WTC11 (cell line): Measurements from ENCODE around the gene MEGF8. TPM values are rescaled to one million over a fixed set of nuclear protein-coding genes. Genes with fewer than 3 reads are reported as not detected.

Experiments used
- ATAC-seq: fragments of 200-7000 bp; cut with Tn5 transposase; 2 replicates; pipeline ENCODE4 v1.10.0; 2021; ENCODE audit warnings: mild to moderate bottlenecking, moderate library complexity
- CTCF ChIA-PET: fragments of 300-600 bp; sonication (Branson Sonifier 250); formaldehyde crosslinking; loops from one replicate; lab custom pipeline; 2021; ENCODE audit warnings: antibody characterized with exemption; lab: Charles Lee
- POLR2A ChIA-PET: fragments of 350-600 bp; sonication (Branson Sonifier 250); formaldehyde crosslinking; loops from one replicate; lab custom pipeline; 2021; ENCODE audit warnings: antibody characterized with exemption; lab: Charles Lee
- DNase-seq: peaks from one replicate; pipeline ENCODE4 v3.0.0; 2021; ENCODE audit warnings: low spot score
- H3K27ac Mint-ChIP-seq: 2 replicates; pipeline ENCODE4 v1.8.0; 2021; ENCODE audit warnings: mixed read lengths
- H3K27me3 Mint-ChIP-seq: 2 replicates; pipeline ENCODE4 v1.8.0; 2021; ENCODE audit warnings: low read depth, mild to moderate bottlenecking, moderate library complexity, mixed read lengths
- H3K36me3 Mint-ChIP-seq: 2 replicates; pipeline ENCODE4 v1.8.0; 2021; ENCODE audit warnings: mixed read lengths
- H3K4me1 Mint-ChIP-seq: 2 replicates; pipeline ENCODE4 v1.8.0; 2022; ENCODE audit warnings: mixed read lengths
- H3K4me3 Mint-ChIP-seq: 2 replicates; pipeline ENCODE4 v1.8.0; 2021; ENCODE audit warnings: mild to moderate bottlenecking, moderate library complexity, mixed read lengths
- H3K9me3 Mint-ChIP-seq: 2 replicates; pipeline ENCODE4 v1.8.0; 2021; ENCODE audit warnings: mixed read lengths
- ATF2 ChIP-seq: sonication (generic); formaldehyde crosslinking; IDR thresholded peaks from 2 replicates; pipeline ENCODE4 v1.8.1; 2022; ENCODE audit warnings: low read depth, missing genetic modification reagents, borderline replicate concordance
- CREM ChIP-seq: sonication (generic); formaldehyde crosslinking; IDR thresholded peaks from 2 replicates; pipeline ENCODE4 v1.8.1; 2022; ENCODE audit warnings: mild to moderate bottlenecking, missing genetic modification reagents, moderate library complexity
- E2F1 ChIP-seq: sonication (generic); formaldehyde crosslinking; IDR thresholded peaks from 2 replicates; pipeline ENCODE4 v1.8.0; 2022; ENCODE audit warnings: mild to moderate bottlenecking, missing genetic modification reagents
- ELF4 ChIP-seq: sonication (generic); formaldehyde crosslinking; IDR thresholded peaks from 2 replicates; pipeline ENCODE4 v1.8.1; 2022; ENCODE audit warnings: low read depth, mild to moderate bottlenecking, moderate library complexity, missing genetic modification reagents
- EMX1 ChIP-seq: fragments of 250-450 bp; sonication (Bioruptor Pico); IDR thresholded peaks from 2 replicates; pipeline ENCODE4 v1.8.0; 2021; ENCODE audit warnings: mild to moderate bottlenecking
- FOXP4 ChIP-seq: sonication (generic); formaldehyde crosslinking; IDR thresholded peaks from 2 replicates; pipeline ENCODE4 v1.8.0; 2022; ENCODE audit warnings: mild to moderate bottlenecking, missing genetic modification reagents
- GABPB1 ChIP-seq: sonication (generic); formaldehyde crosslinking; IDR thresholded peaks from 2 replicates; pipeline ENCODE4 v1.8.1; 2023; ENCODE audit warnings: mild to moderate bottlenecking, missing genetic modification reagents
- GRHL2 ChIP-seq: fragments of 250-450 bp; sonication (Bioruptor Pico); IDR thresholded peaks from 2 replicates; pipeline ENCODE4 v1.8.0; 2022; ENCODE audit warnings: mild to moderate bottlenecking, moderate library complexity; ENCODE audit not compliant: insufficient replicate concordance, severe bottlenecking
- HMGA2 ChIP-seq: fragments of 250-450 bp; sonication (Bioruptor Pico); IDR thresholded peaks from 2 replicates; pipeline ENCODE4 v1.4.0; 2021; ENCODE audit warnings: mild to moderate bottlenecking, moderate library complexity
- JAZF1 ChIP-seq: fragments of 250-450 bp; sonication (Bioruptor Pico); IDR thresholded peaks from 2 replicates; pipeline ENCODE4 v1.9.0; 2021; ENCODE audit warnings: moderate library complexity, mild to moderate bottlenecking, inconsistent platforms
- KAT7 ChIP-seq: sonication (generic); formaldehyde crosslinking; IDR thresholded peaks from 2 replicates; pipeline ENCODE4 v1.8.1; 2023; ENCODE audit warnings: missing genetic modification reagents, mild to moderate bottlenecking, borderline replicate concordance
- NFE2L1 ChIP-seq: sonication (generic); formaldehyde crosslinking; IDR thresholded peaks from 2 replicates; pipeline ENCODE4 v1.8.1; 2023; ENCODE audit warnings: missing genetic modification reagents
- NR2C2 ChIP-seq: sonication (generic); formaldehyde crosslinking; IDR thresholded peaks from 2 replicates; pipeline ENCODE4 v1.8.0; 2022; ENCODE audit warnings: mild to moderate bottlenecking, missing genetic modification reagents
- OVOL2 ChIP-seq: fragments of 250-450 bp; sonication (Bioruptor Pico); IDR thresholded peaks from 2 replicates; pipeline ENCODE4 v1.9.0; 2021; ENCODE audit warnings: mild to moderate bottlenecking, borderline replicate concordance
- PREB ChIP-seq: sonication (generic); formaldehyde crosslinking; IDR thresholded peaks from 2 replicates; pipeline ENCODE4 v1.8.1; 2022; ENCODE audit warnings: mild to moderate bottlenecking, missing genetic modification reagents, moderate library complexity, borderline replicate concordance
- PRRX2 ChIP-seq: fragments of 250-450 bp; sonication (Bioruptor Pico); IDR thresholded peaks from 2 replicates; pipeline ENCODE4 v1.8.0; 2021; ENCODE audit warnings: mild to moderate bottlenecking
- SOX15 ChIP-seq: fragments of 250-450 bp; sonication (Bioruptor Pico); IDR thresholded peaks from 2 replicates; pipeline ENCODE4 v1.9.0; 2021; ENCODE audit warnings: mild to moderate bottlenecking
- SP1 ChIP-seq: sonication (generic); formaldehyde crosslinking; conservative IDR thresholded peaks from 2 replicates; pipeline ENCODE4 v1.8.1; 2022; ENCODE audit warnings: missing genetic modification reagents
- STAT6 ChIP-seq: sonication (generic); formaldehyde crosslinking; conservative IDR thresholded peaks from 2 replicates; pipeline ENCODE4 v1.8.1; 2023; ENCODE audit warnings: mild to moderate bottlenecking, low read depth, missing genetic modification reagents, moderate library complexity
- TCF7 ChIP-seq: sonication (generic); formaldehyde crosslinking; IDR thresholded peaks from 2 replicates; pipeline ENCODE4 v1.8.0; 2022; ENCODE audit warnings: mild to moderate bottlenecking, low read depth, missing genetic modification reagents, moderate library complexity
- USF2 ChIP-seq: sonication (generic); formaldehyde crosslinking; IDR thresholded peaks from 2 replicates; pipeline ENCODE4 v1.8.1; 2023; ENCODE audit warnings: mild to moderate bottlenecking, missing genetic modification reagents, moderate library complexity
- ZMAT4 ChIP-seq: fragments of 250-450 bp; sonication (Bioruptor Pico); IDR thresholded peaks from 2 replicates; pipeline ENCODE4 v1.9.0; 2021; ENCODE audit warnings: mild to moderate bottlenecking
- ZNF232 ChIP-seq: sonication (generic); formaldehyde crosslinking; IDR thresholded peaks from 2 replicates; pipeline ENCODE4 v1.8.0; 2022; ENCODE audit warnings: mild to moderate bottlenecking, missing genetic modification reagents
- ZNF263 ChIP-seq: sonication (generic); formaldehyde crosslinking; IDR thresholded peaks from 2 replicates; pipeline ENCODE4 v1.8.1; 2022; ENCODE audit warnings: low read depth, mild to moderate bottlenecking, moderate library complexity, missing genetic modification reagents
- ZNF425 ChIP-seq: fragments of 250-450 bp; sonication (Bioruptor Pico); conservative IDR thresholded peaks from 2 replicates; pipeline ENCODE4 v1.9.0; 2021; ENCODE audit warnings: mild to moderate bottlenecking
- total RNA-seq: library from RNA; stranded (reverse); gene quantifications from 3 replicates; pipeline ENCODE4 v1.2.3, GENCODE V29; 2021

The MEGF8 gene
- total RNA-seq, 1 experiment from 2014 or later: 42.1 TPM

GRCh38 chr19:42276284-42276683 lies 49.2 kb upstream of the MEGF8 start:
- no peak overlapping the region; the same call in 1 of the 2 replicates for H3K27ac Mint-ChIP-seq
- ChIA-PET CTCF (interaction anchor here (7.5 kb wide), 1 partner anchor 31 kb away, joined by 239 read pairs; the partner anchor contains the start of gene GSK3A), POLR2A (no interaction called here)
- no peak overlapping the region for H3K4me3 Mint-ChIP-seq
- no peaks in the 10 kb centered on the region for H3K27me3 Mint-ChIP-seq
- ATAC-seq (no peak), DNase-seq (no peak)
- H3K36me3 Mint-ChIP-seq: 0 out of 2 replicates have a peak, but pooled peaks cover 2% of the 10 kb centered on the region
- H3K4me1 Mint-ChIP-seq: peaks cover 11% of the 10 kb centered on the region
- H3K9me3 Mint-ChIP-seq: no peaks in the 10 kb centered on the region
- no peak for TF ChIP-seq JAZF1 (CRISPR knock-in tag)
- no peak for TF ChIP-seq ZMAT4
- no peak for TF ChIP-seq ELF4 (CRISPR knock-in tag)
- no peak for TF ChIP-seq ZNF263
- no peak for TF ChIP-seq NR2C2 (CRISPR knock-in tag)
- TF ChIP-seq STAT6: no peak
- no peak for TF ChIP-seq PREB (CRISPR knock-in tag)
- TF ChIP-seq SOX15 (CRISPR knock-in tag): no peak
- no peak for TF ChIP-seq GRHL2
- no peak for TF ChIP-seq FOXP4
- TF ChIP-seq ZNF232 (CRISPR knock-in tag): no peak
- no peak for TF ChIP-seq GABPB1 (CRISPR knock-in tag)
- no peak for TF ChIP-seq TCF7 (CRISPR knock-in tag)
- TF ChIP-seq, all 79 proteins: peak for 0

GRCh38 chr19:42276821-42277220 lies 48.6 kb upstream of the MEGF8 start:
- DNase-seq (no peak), ATAC-seq (no peak)
- Mint-ChIP-seq H3K4me3 (no peak overlapping the region), H3K9me3 (no peaks in the 10 kb centered on the region), H3K27me3 (no peaks in the 10 kb centered on the region), H3K27ac (no peak overlapping the region), H3K36me3 (0 out of 2 replicates have a peak, but pooled peaks cover 2% of the 10 kb centered on the region), H3K4me1 (peaks cover 13% of the 10 kb centered on the region)
- ChIA-PET POLR2A (no interaction called here), CTCF (interaction anchor here (7.5 kb wide), 1 partner anchor 31 kb away, joined by 239 read pairs; the partner anchor contains the start of gene GSK3A)
- TF ChIP-seq OVOL2 (CRISPR knock-in tag) (no peak), HMGA2 (CRISPR knock-in tag) (no peak), KAT7 (CRISPR knock-in tag) (no peak), EMX1 (CRISPR knock-in tag) (no peak), SP1 (CRISPR knock-in tag) (no peak), ATF2 (CRISPR knock-in tag) (no peak), E2F1 (CRISPR knock-in tag) (no peak), USF2 (CRISPR knock-in tag) (no peak), CREM (CRISPR knock-in tag) (no peak), NFE2L1 (CRISPR knock-in tag) (no peak), ZNF425 (CRISPR knock-in tag) (no peak), PRRX2 (no peak)
